GM12892 (cell line): ENCODE measurements around the gene NCAM1.

Experiments used
- POLR2A ChIP-seq: IDR thresholded peaks from 2 replicates; pipeline ENCODE4 v1.6.1; 2011; ENCODE audit warnings: low read depth, low read length, control low read depth
- TAF1 ChIP-seq: IDR thresholded peaks from 2 replicates; pipeline ENCODE4 v1.6.1; 2011; ENCODE audit warnings: low read depth, mild to moderate bottlenecking, control low read depth, low read length, borderline replicate concordance

DNA sequence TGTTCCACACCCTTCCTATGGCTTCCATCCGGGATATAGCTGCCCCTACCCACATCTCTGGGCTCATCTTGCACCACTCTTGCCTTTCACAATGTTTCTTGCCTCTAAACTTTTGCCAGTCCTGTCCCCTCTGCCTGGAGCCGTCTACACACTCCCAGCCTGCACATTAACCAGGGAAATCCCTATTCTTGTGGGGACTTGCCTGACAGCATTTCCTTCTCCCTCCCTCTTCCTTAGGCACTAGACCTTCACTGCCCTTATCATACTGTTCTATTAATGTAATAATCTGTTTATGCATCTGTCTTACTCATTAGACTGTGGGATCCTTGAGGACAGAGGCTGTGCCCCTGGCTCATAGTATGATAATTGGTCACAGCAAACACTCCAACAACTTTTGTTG is 347.4 kb downstream of the NCAM1 start:
- TF ChIP-seq POLR2A (no peak), TAF1 (no peak)
